Measurements from ENCODE around the gene SELP. TPM values are rescaled to one million over a fixed set of nuclear protein-coding genes. Genes with fewer than 3 reads are reported as not detected.

SELP gene
- total RNA-seq = not detected in 2 replicates

GRCh38 chr1:169630006-169630405, at the start of gene SELP:
Gene SELP (minus strand): TSS chr1:169630124. CDS start chr1:169630074, 50 bp downstream.

DNA sequence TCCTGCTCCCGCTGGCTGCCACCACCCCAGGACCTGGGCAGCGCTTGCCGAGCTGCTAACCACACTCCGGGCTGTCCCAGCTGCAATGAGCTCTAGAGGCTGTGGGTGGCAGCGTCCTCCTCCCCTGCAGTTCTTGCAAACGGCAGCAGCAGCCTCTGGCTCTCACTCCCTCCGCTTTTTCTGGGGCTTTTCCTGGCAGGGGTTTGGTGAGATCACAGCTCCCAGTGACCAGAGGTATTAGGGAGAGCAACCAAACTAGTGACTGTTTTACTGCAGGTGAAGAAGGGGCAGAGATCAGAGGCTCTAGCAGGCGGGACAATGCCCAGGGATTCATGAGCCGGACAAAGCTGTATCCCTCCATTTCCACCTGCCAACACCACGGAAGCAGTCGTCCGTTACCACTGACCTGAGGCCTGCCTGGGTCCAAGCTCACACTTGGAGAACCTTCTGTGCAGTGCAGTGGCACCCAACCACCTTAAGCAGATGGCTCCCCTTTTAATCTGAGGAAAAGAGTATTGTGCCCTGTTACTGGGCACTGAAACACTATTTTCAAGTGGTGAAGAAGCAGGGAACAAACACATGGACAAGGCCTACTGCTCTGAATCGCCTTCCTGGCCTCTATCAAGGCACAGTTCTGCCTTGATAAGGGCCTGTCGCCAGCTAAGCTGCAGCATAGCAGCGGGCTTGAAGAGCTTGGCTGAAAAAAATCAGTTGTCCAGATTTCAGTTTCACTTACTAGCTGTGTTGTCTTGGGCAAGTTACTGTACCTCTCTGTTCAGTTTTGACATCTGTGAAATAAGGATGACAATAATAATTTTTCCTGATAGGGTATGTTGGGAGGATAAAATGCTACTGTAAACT, 43.3 kb downstream of the SELP start, which contains the start of gene F5:
Gene F5, minus strand, starts transcription at position 87 of the 861 bp plus-strand sequence. CDS start 95 bp downstream, outside the sequence.

Other genes with a start within 250 kb of the SELP start
- gene CCDC181, start 202.7 kb downstream of the SELP start, total RNA-seq = 0.59 and 1.4 TPM in 2 replicates
- 19.3 and 21.4 TPM in 2 replicates for gene SLC19A2, start 144.2 kb downstream of the SELP start, total RNA-seq
- under 0.01 and 0.09 TPM in 2 replicates for gene F5, start 43.6 kb downstream of the SELP start, total RNA-seq
- not detected in 2 replicates for gene SELL, start 81.5 kb upstream of the SELP start, total RNA-seq
- gene SELE, start 104.0 kb upstream of the SELP start, total RNA-seq = not detected in 2 replicates
- gene METTL18, start 164.8 kb upstream of the SELP start, total RNA-seq = 5.2 and 7.4 TPM in 2 replicates